Ramos (cell line): Measurements from ENCODE around the gene FMNL2.

Experiments used
- in situ Hi-C: fragments of 300-500 bp; cut with MboI; formaldehyde crosslinking; loops from one replicate; pipeline ENCODE4 v1.14.3; 2022; ENCODE audit warnings: low sequenced_read_pairs; ENCODE audit not compliant: unreplicated experiment

Gene FMNL2

DNA sequence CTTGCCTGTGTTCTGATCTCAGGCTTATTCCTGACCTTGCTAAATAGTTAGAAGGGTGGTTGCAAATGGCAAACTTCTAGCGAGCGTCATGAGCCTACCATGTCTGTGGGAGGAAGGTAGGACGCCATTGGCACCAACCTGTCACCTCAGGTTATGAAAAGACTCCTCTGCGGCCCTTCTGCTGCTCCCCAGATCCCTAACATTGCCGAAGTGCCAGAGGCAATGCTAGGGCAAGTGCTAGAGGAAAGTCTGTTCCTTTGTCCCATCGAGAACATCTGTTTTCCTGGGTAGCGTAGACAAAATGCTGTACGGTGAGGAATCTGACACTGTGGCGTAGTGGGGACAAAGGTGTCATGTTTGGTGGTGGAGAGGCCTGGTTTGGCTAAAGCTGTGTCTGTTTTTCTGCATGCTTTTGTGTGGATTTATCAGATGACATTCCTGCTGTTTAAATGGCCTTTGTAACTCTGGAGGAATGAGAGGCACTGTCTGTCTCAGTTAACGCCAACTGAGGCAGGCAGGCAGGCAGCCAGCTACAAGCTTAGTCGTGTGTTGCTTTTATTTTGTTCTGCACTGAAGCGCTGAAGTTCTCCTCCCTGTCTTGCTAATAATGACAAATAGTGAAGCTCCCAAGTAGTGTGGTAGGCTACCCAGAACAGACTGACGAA, 288.2 kb downstream of the FMNL2 start:
- in situ Hi-C loops = no loop called here

DNA sequence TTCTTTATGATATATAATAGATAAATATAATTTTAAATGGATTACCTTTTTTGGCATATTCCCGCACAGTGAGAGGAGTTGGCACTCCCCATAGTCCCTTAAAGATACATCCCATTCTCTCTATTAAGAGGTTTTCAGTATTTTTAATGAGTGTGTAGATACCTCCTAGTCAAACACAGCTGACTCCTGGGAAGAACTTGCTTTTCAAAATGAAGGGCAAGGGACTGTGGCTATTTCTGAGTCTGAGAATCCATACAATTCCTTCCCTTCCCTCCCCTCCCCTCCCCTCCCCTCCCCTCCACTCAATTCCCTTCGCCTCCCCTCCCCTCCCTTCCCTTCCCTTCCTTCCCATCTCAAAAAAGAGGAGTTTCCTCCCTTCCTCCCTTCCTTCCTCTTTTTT, 288.8 kb downstream of the FMNL2 start:
- in situ Hi-C loops = no loop called here

DNA sequence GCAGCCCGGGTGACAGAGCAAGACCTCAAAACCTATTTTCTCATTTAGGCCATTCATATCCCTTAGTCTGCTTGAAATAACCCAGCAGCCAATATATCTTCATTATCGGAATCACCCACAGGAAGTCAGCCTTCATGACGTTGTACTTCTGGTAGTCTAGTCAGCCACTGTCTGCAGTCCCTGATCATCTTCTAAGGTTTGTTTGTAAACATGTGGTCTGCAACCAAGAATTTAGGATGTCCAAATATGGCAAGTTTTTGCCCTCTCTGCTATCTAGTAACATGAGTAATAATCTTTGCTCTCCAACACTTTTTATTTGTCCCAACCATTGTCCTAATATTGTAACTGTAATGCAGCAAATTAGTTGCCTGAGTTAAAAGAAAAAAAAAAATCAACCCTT, 289.8 kb downstream of the FMNL2 start:
- in situ Hi-C loops = no loop called here

DNA sequence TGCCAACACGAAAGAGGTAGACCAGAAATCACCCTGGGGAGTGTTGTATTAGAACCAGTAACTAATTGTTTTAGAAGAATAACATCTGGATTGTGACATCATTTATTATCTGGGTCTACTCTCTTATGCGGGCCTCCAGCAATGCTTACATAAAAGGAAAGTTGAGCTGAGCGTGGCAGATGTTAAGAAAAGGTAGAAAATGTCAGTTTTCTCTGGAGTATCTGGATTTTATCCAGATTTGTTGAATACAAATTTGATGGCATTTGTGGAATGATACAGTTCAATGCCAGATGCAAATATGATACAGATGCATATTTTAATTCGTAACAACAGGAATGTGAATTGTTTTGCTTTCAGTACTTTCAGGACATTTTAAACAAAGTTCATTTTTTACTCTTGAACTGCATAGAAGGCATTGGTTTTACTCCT, 292.0 kb downstream of the FMNL2 start:
- in situ Hi-C loops = no loop called here

DNA sequence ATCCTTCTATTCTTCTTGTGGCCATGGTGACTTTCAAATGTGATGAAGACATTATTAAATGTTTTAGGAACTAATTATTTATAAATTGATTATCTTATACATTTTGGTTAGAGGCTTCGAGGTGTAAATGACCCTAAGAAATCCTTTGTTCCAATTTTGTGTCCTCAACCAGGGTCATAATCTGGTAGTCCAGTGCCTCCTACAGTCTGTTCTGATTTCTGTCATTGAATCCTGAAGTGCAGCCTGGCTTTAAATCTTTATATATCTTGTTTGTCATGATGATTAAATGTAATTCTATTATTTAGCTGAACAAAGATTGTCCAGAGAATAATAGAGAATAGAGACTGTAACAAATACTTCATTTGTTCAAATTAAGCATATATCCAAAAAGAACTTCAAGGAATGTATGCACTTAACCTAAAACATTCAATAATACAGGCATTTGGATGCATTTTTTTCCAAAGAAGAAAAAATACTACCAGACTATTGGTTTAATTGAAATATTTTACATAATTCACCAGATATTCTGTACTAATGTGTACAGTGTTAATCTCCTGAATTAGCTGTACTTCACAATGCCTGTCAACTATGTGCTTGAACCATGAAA, 292.5 kb downstream of the FMNL2 start:
- in situ Hi-C loops = no loop called here

DNA sequence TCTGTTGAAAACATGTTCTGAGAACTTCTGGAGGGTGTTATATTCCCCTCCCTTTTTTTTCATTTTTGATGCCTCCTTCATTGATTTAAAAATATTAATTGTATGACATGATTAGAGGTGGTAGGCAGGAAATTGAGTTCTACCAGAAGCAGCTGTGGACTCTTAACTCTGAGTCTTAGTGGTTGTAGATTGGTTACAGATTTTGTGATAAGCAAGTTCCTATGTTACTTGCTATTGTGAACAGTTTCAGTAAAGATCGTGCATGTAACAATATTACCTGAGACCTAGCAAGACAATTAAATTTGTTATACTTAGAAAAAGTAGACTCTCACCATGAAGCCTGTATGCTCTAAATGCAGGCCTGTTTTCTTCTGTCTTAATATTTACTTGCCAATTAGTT, 294.2 kb downstream of the FMNL2 start:
- in situ Hi-C loops = no loop called here

DNA sequence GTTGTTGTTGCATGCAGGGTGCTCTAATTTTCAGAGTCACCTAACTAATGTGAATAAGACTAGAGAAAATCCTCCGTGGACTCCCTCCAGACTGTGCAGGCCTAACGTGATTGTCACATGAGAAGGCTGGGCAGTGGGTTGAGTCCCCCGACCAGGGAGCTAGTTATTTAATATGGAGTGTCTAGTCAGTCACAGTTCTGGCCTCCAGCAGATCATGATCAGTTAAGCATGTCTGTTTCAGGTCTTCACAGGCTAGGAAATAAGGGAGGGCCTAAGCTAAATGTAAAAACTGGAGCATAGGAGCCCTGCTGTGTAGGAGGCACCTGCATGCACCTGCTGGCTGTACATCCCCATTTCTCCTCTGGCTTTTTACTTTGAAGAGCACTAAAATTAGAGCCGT, 295.5 kb downstream of the FMNL2 start:
- in situ Hi-C loops = loop anchor here (10.0 kb wide), 1 partner anchor 596 kb away; no protein-coding TSS in a partner anchor

DNA sequence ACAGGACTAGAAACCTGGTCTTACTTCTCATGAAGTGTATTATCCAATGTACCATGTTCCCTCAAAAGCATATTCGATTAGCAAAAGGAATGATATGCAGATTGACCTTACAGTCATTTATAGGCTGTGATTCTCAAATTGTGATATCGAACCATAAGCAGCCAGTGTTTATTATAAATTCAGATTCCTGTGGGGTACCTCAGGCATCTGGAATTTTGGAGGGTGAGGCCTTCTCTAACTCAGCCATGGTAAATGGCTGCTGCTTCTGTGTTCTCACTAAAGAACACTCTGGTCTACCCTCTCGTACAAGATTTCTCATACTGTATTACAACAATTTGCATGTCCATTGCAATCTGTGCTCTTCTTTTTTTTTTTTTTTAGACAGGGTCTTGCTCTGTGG, 297.8 kb downstream of the FMNL2 start:
- in situ Hi-C loops = loop anchor here (10.0 kb wide), 1 partner anchor 598 kb away; no protein-coding TSS in a partner anchor

DNA sequence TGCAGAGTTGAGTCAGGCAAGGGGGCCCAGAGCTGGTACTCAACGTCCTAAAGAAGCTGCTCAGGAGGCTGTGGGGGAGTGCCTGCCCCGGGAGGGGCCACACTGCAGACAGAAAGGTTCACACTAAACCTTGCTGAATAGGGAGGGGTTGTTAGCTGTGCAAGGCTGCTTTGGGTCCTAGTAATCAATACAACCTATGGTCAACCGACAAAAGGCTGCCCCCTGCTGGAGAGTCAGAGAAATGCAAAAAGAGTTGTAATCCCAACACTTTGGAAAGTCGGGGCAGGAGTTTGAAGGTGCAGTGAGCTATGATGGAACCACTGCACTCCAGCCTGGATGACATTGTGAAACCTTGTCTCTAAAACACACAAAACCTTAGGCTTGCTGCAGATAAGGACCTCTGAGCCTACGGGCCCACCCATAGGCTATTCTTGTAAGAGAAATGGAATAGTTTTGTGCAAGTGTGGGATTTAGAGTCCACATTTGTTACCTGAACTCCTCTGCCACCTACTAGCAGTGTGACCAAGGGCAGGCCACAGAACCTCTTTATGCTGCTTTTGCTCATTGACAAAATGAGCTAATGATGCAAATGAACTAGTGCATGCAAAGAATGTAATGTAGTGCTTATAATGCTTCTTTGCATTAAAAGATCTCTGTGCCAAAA, 300.8 kb downstream of the FMNL2 start:
- in situ Hi-C loops = loop anchor here (10.0 kb wide), 1 partner anchor 601 kb away; no protein-coding TSS in a partner anchor

DNA sequence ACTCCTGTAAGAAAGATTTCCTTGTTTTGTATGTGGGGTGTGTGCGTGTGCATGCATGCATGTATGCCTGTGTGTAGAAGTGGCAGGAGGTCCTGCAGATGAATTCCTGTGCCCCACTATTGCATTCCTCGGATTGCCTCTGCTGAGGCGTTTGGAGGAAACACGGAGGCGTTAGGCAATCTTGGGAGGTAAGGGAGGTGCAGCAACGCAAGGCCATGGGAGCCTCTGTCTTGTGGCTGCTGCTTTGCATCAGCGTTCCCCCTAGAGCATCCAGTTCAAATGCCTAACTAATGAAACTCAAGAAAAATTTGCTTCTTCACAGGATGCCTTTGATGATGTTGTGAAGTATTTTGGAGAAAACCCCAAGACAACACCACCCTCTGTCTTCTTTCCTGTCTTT, 302.3 kb downstream of the FMNL2 start:
- in situ Hi-C loops = loop anchor here (10.0 kb wide), 1 partner anchor 602 kb away; no protein-coding TSS in a partner anchor

DNA sequence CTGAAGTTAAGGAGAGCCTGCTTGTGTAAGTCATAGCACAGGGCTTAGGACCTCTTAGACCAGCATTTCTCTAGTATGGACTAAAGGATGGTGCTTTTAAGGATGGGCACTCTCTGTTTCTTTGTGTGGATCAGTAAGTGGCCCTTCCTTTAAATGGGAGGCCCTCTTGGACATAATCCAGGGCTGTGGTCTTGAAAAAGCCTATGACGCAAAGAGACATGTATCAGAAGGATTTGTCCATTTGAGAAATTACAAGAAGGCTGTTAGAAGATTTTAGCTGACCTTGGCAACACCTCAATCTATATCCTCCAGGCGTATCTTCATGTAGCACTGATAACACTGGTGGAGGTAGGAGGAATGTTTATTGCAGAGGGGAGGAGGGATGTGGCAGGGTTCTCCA, 303.1 kb downstream of the FMNL2 start:
- in situ Hi-C loops = loop anchor here (10.0 kb wide), 1 partner anchor 603 kb away; no protein-coding TSS in a partner anchor

DNA sequence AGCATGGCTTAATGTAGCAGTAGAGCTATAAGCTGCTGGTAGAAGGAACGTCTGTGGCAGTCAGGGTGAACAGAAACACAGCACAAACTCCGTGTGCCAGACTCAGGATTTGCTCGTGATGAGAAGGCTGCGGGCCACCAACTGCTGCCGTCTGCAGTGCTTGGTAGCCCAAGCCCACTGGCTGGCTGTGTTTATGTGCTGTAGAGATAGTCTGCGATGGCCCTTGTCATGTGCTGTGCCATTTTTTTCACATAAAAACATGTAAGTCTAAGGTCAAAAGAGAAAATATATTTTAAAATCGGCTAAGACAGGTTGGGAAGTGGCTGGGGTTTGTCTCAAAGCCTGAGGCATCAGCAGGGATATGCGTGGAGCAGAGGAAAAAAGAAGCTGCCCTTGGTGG, 303.6 kb downstream of the FMNL2 start:
- in situ Hi-C loops = loop anchor here (10.0 kb wide), 1 partner anchor 604 kb away; no protein-coding TSS in a partner anchor

DNA sequence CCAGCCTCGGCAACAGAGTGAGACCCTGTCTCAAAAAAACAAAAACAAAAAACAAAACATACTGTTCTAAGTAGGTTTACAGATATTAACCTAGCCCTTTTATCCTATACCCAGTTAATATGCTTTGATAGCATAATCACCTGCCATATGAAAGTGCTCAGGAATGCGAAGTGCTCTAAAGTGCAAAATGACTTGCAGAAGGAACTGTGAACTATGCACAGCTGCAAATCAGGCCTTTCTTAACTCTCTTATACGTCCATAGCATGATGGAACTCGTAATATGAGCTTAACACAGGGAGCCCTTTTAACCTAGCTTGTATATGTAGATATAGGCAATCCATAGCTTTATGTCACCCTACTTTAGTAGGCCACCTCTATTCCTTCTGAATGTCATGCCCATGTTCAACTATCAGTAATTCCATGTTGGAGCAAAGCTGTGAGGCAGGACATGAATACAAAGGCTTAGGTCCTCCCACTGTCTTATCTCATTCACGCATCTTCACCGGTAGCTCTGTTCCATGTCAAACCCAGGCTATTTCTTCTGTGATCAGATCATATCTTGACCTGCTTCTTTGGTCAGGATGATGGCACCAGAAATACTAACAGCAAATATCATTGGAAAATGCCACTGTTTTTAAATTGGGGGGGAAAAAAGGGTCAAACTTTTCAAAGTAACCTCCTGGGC, 309.4 kb downstream of the FMNL2 start:
- in situ Hi-C loops = loop anchor here (10.0 kb wide), 1 partner anchor 460 kb away; no protein-coding TSS in a partner anchor

DNA sequence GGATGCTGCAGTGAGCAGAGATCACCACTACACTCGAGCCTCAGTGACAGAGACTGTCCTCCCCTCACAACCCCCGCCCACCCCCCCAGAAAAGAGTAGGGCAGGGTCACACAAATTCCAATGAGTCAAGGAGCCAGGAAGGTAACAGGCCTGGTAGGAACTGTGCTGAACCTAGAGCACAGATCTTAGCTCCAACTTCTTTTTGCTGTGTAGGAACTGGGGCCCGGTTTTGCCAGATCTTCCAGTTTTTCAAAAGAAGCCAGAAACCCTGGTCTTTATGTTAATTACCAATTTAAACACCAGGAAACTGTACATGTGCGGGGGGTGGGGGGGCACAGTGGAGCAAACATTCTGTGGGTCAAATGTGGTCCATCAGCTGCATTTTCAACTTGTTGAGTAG, 311.3 kb downstream of the FMNL2 start:
- in situ Hi-C loops = loop anchor here (10.0 kb wide), 1 partner anchor 461 kb away; no protein-coding TSS in a partner anchor

DNA sequence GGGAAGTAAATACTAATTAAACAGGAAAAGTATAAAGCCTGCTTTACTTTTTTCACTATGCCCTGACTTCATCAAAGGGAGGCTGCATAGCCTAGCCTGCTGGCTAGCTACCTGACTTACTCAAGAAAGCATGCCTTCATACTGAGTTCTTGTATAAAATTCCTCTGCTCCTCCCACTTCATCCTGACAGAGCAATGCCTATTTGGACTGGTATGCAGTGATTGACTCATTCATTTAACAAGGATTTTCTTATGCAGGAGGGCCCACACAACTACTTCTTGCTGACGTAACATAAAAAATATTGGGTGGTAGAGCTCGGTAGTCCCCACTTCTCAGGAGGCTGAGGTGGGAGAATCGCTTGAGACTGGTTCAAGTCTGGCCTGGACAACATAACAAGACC, 311.8 kb downstream of the FMNL2 start:
- in situ Hi-C loops = loop anchor here (10.0 kb wide), 1 partner anchor 462 kb away; no protein-coding TSS in a partner anchor

DNA sequence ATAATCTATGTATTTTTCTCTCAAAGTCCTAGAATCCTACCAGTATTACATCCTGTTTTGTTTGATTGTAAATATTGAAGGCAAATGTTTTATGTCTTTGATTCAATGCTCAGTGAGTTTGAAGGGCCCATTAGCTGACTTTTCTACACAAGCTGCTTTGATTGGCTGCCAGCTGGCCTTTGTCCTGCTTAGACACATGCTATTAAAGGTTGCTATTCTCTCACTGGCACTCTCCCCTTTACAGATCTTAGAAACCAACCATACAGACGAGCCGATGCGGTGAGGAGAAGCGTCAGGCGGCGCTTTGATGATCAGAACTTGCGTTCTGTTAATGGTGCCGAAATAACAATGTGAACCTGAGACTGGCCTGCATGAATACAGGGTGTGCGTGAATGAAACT, 312.6 kb downstream of the FMNL2 start:
- in situ Hi-C loops = loop anchor here (10.0 kb wide), 1 partner anchor 463 kb away; no protein-coding TSS in a partner anchor

DNA sequence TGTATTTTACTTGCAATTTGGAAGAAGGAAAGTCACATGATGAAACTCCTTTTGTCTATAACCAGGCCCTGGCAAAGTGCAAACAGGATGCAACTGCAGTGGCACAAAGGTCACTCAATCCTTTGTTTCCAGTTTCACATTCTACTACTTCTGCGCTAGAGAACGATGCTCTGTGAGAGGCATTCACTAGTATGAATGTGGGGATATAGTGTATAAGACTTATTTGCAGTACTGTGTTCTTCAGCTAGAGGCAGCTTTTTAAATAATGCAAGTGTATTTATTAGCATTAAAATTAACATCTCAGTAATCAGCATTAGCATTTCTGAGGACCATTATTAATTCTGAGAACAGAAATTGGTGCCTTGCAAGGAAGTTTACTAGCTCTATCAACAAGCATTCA, 313.4 kb downstream of the FMNL2 start:
- in situ Hi-C loops = loop anchor here (10.0 kb wide), 1 partner anchor 464 kb away; no protein-coding TSS in a partner anchor

DNA sequence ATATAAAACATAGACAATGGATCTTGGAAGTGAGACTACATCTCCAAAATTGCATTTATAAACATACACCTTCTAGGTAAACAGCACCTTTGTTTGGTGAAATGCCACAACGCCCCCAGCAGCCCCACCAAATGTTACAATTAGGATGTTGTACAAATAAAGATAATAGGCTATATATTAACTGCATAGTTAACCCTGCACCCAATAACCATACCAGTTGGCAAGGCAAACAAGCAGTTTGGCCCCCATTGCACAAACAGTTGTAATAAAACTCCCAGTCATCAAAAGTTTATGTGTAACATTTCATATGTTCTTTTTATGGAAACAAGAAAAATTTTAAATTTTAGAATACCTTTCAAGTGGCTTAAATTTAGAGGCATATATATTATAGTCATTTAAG, 315.0 kb downstream of the FMNL2 start:
- in situ Hi-C loops = loop anchor here (10.0 to 25.0 kb wide), 2 partner anchors 465 to 1188 kb away; no protein-coding TSS in a partner anchor

DNA sequence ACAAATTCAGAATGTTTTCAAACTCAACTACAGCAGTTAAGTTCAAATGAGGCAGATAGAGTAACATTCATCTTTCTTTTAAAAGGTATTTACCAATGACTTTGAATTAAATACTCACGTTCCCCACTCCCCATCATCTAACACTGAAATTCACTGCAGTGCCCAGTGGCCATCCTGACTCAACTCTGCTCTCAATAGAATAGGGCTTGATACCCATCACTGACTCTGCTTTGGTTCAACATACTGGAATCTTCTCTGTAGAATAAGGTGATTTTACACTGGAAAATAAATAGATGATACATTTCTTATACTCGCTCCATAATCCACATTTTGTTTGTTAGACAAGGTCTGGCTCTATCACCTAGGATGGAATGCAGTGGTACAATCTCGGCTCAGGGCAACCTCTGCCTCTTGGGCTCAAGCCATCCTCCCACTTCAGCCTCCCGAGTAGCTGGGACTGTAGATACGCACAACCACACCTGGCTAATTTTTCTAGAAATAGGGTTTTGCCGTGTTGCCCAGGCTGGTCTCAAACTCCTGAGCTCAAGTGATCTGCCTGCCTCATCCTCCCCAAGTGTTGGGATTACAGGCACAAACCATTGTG, 315.9 kb downstream of the FMNL2 start:
- in situ Hi-C loops = loop anchor here (25.0 kb wide), 1 partner anchor 1189 kb away; no protein-coding TSS in a partner anchor

DNA sequence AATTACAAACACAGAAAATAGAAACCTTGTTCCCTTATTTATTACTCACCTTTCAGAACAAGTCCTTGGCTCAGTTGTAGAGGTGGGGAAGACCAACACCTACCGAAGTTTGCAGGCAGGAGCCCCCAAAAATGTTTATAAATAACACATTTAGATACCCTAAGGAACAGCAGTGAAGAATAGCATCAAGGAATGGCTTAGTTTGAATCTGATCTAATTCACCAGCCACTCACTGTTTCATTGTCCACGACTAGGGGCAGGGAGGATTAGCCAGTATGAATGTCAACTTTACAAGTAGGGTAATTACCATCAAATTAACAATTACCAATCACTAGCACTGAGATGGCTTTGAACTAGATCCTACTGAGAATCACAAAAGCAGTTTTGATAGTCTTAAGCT, 316.9 kb downstream of the FMNL2 start:
- in situ Hi-C loops = loop anchor here (25.0 kb wide), 1 partner anchor 1190 kb away; no protein-coding TSS in a partner anchor
